GM21423 (cell line): ENCODE measurements around the gene IGFL3.
"Not testable (repeated sequence)": the region's sequence is repeated elsewhere in the genome, so short reads cannot be mapped to it uniquely, and the experiment has no call there.

ENCODE experiments used
- ATAC-seq: cut with Tn5 transposase; IDR thresholded peaks from one replicate; pipeline ENCODE4 v1.9.1; 2021; ENCODE audit warnings: mild to moderate bottlenecking, moderate library complexity; ENCODE audit not compliant: unreplicated experiment

IGFL3 gene

GRCh38 chr19:46126086-46126580, 1.6 kb upstream of the IGFL3 start:
- ATAC-seq: no peak

DNA sequence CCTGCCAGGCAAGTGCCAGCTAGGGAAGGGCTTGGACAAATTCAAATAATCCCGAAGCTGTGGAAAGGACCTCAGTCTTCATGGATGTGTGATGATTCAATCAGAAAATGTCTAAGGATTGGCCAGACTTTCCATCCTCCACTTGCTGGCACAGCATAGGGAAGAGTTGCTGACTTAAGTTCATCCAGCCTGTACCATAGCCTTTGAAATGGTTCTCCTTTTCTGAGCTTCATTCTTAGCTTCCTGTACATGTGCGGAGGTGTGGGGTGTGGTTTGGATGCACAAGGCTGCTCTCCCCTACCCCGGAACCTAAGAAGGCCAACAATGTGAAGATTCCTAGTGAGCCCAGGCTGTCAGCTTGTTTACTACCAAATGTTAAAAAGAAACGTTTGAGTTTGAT, 959 bp upstream of the IGFL3 start:
- ATAC-seq: no peak

DNA sequence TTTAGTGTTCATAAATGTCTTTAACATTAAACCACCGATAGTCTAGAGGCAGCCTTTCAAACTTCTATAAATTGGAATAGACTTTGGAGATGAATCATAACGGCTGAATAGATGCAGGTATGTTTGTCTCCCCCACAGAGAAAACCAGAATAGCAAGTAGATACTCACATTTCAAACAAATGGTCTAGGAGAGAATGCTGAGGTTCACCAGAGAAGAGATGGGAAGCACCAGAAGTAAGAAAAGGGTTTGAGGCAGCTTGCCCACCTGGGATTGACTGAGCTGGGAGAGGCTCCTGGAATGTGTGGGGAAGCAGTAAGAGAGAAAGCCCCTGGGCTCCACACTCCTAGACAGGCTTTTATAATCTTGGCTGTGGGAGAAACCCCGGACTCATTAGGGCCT, 6.4 kb downstream of the IGFL3 start:
- ATAC-seq: no peak

DNA sequence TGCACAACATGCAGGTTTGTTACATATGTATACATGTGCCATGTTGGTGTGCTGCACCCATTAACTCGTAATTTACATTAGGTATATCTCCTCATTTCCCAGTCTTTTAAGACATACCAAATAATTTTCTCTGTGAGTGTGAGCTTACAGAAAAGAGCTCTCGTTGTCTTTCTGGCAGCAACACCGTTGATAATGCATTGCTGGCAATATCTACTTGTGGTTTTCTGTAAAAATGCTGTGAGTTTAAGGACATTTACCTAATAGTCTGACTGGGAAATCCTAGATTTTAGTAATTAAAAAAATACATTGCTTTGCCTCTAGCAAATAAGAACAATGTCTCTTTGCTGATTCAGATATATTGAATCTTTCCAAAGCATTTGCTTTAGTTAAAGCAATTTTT, 8.4 kb downstream of the IGFL3 start:
- ATAC-seq: no peak

DNA sequence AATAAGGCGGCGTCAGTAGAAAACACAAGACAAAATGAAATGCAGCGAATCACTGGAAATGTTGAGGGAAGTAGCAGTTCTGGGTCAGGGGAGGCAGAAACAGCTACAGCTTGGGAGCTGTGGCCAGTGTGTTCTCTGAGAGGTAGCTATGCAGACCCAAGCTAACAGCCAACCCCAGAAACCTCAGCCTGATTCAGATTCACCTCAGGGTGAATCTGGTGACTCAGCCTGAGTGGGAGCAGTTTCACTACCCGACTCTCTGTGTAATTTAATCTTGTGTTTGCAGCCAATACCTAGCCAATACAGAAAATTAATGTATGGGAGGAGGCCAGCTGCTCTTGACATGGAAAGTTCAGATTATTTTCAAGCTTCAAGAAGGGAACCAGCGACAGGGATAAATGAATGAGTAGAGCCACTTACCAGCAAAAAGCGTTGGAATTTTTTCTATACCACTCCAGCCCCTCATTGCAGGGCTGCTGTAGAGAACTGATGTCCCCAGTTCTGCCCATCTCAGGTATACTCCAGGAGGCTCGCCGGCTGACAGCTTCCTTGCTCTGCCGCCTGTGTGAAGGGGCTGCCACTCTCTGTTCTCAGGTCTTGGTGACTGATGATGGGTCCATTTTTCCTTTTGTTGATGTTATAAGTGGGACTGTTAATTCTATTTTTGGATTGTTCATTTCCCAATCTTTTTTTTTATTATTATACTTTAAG, 8.9 kb downstream of the IGFL3 start:
- ATAC-seq: no peak

- no peak for ATAC-seq
Observed at GRCh38 chr19:46113726-46114125, 10.8 kb downstream of the IGFL3 start.

DNA sequence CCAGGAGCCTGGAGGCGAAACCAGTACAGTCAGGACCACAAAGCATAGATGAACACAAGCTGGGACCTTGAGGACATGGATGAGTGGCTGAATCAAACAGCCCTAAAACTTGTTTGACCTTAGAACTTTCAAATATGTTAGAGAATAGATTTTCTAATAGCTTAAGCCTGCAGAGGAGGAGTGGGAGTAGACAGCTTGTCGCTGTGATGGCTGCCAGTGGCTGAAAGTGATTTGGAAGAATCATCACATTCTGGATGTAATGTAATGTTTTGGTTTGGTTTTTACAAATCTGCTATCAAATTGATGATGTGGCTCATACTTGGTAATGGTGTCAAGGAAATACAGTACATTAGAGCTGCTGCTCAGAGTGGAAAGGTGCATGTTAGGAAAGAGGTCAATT, 12.0 kb downstream of the IGFL3 start:
- ATAC-seq: no peak

DNA sequence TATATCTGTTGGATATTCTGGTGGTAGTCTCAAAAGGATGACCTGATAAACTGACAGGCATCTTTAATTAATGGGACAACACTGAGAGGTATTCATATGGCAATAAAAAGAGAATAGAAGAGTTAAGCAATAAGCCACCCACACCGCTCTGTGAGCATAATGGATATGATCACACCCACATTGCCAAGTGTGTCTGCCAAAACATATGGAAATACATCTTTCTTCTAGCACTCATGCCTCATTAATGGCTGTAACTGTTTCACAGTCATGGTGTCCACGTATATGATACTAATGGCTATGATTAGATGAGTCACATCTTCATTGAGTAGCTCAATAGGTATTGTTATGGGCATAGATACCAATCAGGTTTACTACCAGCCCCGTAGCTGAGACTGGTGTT, 13.1 kb downstream of the IGFL3 start:
- no peak for ATAC-seq

DNA sequence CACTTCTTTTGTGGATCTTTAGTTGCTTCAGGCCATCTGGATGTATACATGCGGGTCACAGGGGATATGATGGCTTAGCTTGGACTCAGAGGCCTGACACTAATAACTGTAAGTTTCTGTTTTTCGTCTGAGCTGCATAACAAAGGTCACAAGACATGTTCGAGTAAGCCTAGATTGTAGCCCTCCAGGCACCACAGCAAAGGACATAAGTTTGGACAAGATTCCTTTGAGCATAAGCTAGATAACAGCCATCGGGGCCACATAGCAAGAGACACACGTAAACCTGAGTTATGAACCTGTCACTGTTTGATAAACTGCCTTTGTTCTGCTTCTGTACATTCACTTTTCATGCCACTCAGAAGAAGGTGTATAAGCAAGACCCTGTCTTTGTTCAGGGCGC, 14.6 kb downstream of the IGFL3 start:
- ATAC-seq: no peak

- ATAC-seq: no peak
Observed at GRCh38 chr19:46107371-46107770, 17.1 kb downstream of the IGFL3 start.

DNA sequence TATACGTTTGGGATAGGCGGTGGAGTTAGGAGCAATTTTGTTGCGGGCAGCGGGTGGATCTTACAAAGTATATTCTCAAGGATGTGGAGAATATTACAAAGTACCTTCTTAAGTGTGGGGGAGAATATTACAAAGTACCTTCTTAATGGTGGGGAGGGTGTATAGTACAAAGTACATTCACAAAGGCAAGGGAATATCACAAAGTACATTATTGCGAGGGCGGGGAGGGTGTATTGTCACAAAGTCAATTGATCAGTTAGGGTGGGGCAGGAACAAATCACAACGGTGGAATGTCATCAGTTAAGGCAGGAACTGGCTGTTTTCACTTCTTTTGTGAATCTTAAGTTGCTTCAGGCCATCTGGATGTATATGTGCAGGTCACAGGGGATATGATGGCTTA, 22.2 kb downstream of the IGFL3 start:
- ATAC-seq: not testable (repeated sequence)

DNA sequence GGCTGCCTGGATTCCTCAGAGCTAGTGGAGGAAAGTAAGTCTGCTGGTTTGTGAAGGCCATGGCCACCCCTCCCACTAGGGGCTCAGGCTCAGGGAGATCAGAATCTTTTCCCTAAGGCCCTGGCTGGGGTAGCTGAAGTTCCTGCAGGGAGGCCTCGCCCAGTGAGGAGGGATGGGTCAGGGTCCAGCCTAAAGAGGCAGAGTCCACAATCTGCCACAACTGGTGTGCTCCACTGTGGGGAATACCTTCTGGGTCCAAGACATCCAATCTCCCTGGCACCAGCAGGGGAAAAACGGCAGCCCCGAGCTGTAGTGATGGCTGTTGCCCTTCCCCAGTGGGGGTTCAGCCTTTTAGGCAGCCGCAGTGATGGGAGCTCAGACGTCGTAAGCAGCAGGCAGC, 23.2 kb downstream of the IGFL3 start:
- no peak for ATAC-seq

DNA sequence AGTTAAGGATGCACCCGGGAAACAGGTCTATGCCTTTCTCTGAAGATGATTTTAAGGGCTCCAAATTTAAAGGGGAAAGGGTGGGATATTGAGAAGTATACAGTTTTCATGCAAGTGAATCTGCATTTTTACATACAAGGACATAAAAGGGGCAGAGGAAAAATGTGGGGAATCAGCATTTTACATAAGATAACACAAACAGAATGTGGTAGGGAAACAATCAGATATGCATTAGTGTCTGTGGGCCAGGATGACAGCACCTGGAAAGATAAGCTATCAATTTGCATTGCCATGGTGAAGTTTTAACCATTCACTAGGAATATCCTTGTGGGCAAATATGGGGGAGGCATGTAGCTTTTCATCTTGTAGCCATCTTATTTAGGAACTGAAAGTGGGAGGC, 24.1 kb downstream of the IGFL3 start:
- ATAC-seq: no peak

- ATAC-seq: no peak
Observed at GRCh38 chr19:46090444-46090843, 34.0 kb downstream of the IGFL3 start.

DNA sequence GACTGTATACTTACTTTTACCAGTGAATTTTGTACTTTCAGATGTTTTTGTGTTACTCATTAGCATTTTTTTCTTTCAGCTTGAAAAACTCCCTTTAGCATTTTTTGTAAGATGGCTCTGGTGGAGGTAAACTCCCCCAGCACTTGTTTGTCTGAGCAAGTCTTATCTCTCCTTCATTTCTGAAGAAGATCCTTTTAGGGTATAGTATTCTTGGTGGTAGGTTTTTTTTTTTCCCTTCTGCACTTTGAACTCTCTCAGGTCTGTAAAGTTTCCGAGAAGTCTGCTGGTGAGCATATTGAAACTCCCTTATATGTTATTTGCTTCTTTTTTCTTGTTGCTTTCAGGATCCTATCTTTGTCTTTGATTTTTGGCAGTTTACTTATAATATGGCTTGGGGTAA, 35.1 kb downstream of the IGFL3 start:
- ATAC-seq: no peak

GRCh38 chr19:46088101-46088500, 36.4 kb downstream of the IGFL3 start:
- ATAC-seq: no peak

GRCh38 chr19:46085888-46086287, 38.6 kb downstream of the IGFL3 start:
- no peak for ATAC-seq

GRCh38 chr19:46082728-46083050, 41.8 kb downstream of the IGFL3 start:
- ATAC-seq: no peak

- ATAC-seq: no peak
Observed at GRCh38 chr19:46081928-46082727, 42.4 kb downstream of the IGFL3 start.

DNA sequence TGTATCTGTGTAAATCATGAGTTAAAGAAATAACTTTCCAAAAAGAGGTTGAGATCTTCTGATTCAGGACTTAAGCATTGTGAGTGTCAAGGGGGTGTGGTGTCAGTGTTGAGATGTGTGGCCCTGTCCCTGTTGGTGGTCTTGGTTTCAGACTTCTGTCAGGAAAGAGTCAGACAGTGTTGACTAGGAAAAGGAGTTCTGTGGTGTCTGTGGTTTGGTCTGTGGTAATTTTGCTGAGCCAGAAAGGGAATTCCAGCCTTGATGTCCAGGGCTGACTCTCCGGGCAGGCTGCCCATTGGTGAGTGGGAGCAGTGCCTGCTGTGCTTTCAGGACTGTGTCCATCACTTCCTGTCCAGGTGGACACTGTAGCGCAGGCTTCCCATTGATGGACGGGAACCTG, 43.9 kb downstream of the IGFL3 start:
- no peak for ATAC-seq

- ATAC-seq: no peak
Observed at GRCh38 chr19:46079576-46079975, 44.9 kb downstream of the IGFL3 start.

DNA sequence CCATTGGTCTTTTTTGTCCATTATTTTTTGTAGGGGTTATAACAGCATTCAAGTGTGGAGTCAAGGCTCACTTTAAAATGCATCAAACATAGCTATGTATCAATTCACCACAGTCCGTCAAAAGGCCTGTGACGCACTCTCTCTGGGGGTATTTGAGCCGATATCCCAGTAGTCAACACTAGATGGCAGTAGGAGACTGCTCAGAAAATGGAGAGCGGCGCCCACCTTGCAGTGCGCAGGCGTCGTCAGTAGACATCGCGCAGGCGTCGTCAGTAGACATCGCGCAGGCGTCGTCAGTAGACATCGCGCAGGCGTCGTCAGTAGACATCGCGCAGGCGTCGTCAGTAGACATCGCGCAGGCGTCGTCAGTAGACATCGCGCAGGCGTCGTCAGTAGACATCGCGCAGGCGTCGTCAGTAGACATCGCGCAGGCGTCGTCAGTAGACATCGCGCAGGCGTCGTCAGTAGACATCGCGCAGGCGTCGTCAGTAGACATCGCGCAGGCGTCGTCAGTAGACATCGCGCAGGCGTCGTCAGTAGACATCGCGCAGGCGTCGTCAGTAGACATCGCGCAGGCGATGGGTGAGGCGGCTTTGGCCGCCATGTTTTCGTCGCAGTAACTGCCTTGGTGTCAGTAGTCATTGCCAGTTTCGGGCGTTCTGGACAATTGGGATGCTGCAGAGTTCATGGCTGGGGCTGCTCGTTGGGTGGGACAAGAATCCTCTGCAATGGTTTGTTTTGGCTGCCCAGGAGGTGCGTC, 45.7 kb downstream of the IGFL3 start:
- not testable (repeated sequence) for ATAC-seq
